Hematopoietic multipotent progenitor cell treated with erythropoietin and hydrocortisone succinate and interleukin-3 and kit ligand, for 4 days (in vitro differentiated cells): ENCODE data around the gene ANKRD13D.

Experiments used
- DNase-seq: peaks from one replicate; pipeline ENCODE4 v3.0.0-alpha.2; 2015

The ANKRD13D gene

GRCh38 chr11:67288198-67288451 lies 978 bp upstream of the ANKRD13D start:
- DNase-seq, result no peak

- peak; percentile 97 for DNase-seq
Observed at GRCh38 chr11:67288452-67289225, 464 bp upstream of the ANKRD13D start.

- DNase-seq, result peak; percentile 52
Observed at GRCh38 chr11:67289651-67290479, 762 bp downstream of the ANKRD13D start.

- no peak for DNase-seq
Observed at GRCh38 chr11:67290801-67291200, 1.7 kb downstream of the ANKRD13D start.

- no peak for DNase-seq
Observed at GRCh38 chr11:67291481-67292381, 2.6 kb downstream of the ANKRD13D start.

- no peak for DNase-seq
Observed at GRCh38 chr11:67292671-67293070, 3.6 kb downstream of the ANKRD13D start.

GRCh38 chr11:67293090-67293489 lies 4.0 kb downstream of the ANKRD13D start:
- peak; percentile 55 for DNase-seq

- peak; percentile 50 for DNase-seq
Observed at GRCh38 chr11:67295846-67296245, 6.7 kb downstream of the ANKRD13D start.

GRCh38 chr11:67298786-67299185 lies 9.7 kb downstream of the ANKRD13D start:
- DNase-seq, result no peak

GRCh38 chr11:67299471-67300191 lies 10.5 kb downstream of the ANKRD13D start:
- DNase-seq, result no peak

GRCh38 chr11:67300256-67300755 lies 11.2 kb downstream of the ANKRD13D start:
- DNase-seq, result no peak

- no peak for DNase-seq
Observed at GRCh38 chr11:67300756-67301312, 11.7 kb downstream of the ANKRD13D start.

- DNase-seq, result no peak
Observed at GRCh38 chr11:67301313-67301921, 12.3 kb downstream of the ANKRD13D start.

- DNase-seq, result no peak
Observed at GRCh38 chr11:67301951-67302516, 12.9 kb downstream of the ANKRD13D start.

GRCh38 chr11:67302571-67303131 lies 13.5 kb downstream of the ANKRD13D start:
- DNase-seq, result peak; percentile 86

GRCh38 chr11:67303132-67303834 lies 14.2 kb downstream of the ANKRD13D start, which contains the start of gene SSH3:
Gene SSH3 (plus strand): TSS chr11:67303530. CDS start chr11:67303626, 96 bp downstream.
- DNase-seq, result peak; percentile 90

- peak; percentile 49 for DNase-seq
Observed at GRCh38 chr11:67303835-67304411, 14.8 kb downstream of the ANKRD13D start.

GRCh38 chr11:67304511-67305113 lies 15.5 kb downstream of the ANKRD13D start:
- DNase-seq, result no peak
